ENCODE results near the gene CHRND. TPM values are rescaled to one million over a fixed set of nuclear protein-coding genes. Genes with fewer than 3 reads are reported as not detected.

Gene CHRND
- total RNA-seq, 2 experiments from 2014 or later: not detected

DNA sequence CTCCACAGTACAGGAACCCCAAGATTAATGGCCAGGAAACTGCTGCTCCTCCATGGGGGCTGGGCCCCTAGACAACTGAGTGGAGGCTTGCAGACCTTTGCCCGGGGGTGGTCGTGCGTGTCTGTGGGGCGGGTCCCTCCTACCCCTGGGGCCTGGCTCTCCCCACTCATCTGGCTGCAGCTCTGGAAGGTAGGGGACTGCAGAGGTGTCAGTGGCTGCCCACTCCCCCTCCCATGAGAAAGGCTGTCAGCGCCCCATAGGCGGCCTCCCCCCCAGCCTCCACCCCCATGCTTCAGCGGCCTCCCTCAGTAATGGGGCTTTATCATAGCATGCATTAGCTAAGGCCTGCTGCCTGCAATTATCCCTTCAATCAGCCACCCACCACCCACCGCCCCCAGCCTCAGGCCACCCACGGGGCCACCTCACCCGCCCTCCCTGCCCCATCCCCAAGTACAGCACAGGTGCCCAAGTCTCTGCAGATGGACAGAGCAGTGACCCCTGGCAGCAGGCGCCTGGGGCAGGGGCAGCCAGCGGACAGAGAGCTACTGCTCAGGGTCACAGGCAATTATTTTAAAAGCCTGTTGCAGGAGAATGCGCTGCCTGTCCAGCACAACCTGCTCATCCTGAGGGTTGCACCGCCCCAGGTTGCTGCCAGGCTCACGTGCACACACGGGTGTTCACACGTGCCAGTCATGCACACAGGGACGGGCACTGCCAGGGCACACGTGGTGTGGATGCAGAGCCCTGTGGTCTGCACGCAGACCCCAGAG, 29.3 kb upstream of the CHRND start:
- ChIA-PET POLR2A (interaction anchor here (0.6 kb wide), 1 partner anchor 127 kb away, joined by 5 read pairs; no protein-coding TSS in a partner anchor), CTCF (ENCODE audit: unreplicated experiment) (no interaction called here)
- no peak overlapping the region for H3K4me2 ChIP-seq (ENCODE audit: low read length)
- no peak overlapping the region for H3K27ac ChIP-seq (ENCODE audit: low read depth, low read length, poor library complexity, severe bottlenecking)
- H4K20me1 ChIP-seq (ENCODE audit: insufficient read depth, low read length): no peaks in the 10 kb centered on the region
- intact Hi-C loops (cut with micrococcal nuclease; ENCODE audit: unreplicated experiment): no loop called here
- no peak overlapping the region for H3K4me3 ChIP-seq (ENCODE audit: low read depth, low read length, poor library complexity, severe bottlenecking)
- no peak for DNase-seq (ENCODE audit: low spot score)
- BruUV-seq (replicated peaks): no TSS peak
- no peaks in the 10 kb centered on the region for H3K79me2 ChIP-seq (ENCODE audit: insufficient read depth, low read depth, low read length)
- no peaks in the 10 kb centered on the region for H3K36me3 ChIP-seq (ENCODE audit: insufficient read depth, low read length)
- H3K4me1 ChIP-seq (ENCODE audit: insufficient read depth, low read length, poor library complexity, severe bottlenecking): no peaks in the 10 kb centered on the region
- no peak for TF ChIP-seq CTCF (conservative IDR thresholded peaks at IDR 0.05; ENCODE audit: low read length)
- TF ChIP-seq EZH2phosphoT487 (IDR thresholded peaks at IDR 0.05; ENCODE audit: borderline replicate concordance, low read depth, low read length): no peak
- H3K9me2 ChIP-seq (ENCODE audit: insufficient read depth, low read length): no peaks in the 10 kb centered on the region
- H2AFZ ChIP-seq (ENCODE audit: low read length): no peak overlapping the region
- no peaks in the 10 kb centered on the region for H3K9me3 ChIP-seq (ENCODE audit: low read length)

- DNase-seq (ENCODE audit: low spot score): no peak
- Histone ChIP-seq H3K4me3 (ENCODE audit: low read depth, low read length, poor library complexity, severe bottlenecking) (no peak overlapping the region), H3K9me2 (ENCODE audit: insufficient read depth, low read length) (no peaks in the 10 kb centered on the region), H3K4me1 (ENCODE audit: insufficient read depth, low read length, poor library complexity, severe bottlenecking) (no peaks in the 10 kb centered on the region), H2AFZ (ENCODE audit: low read length) (no peak overlapping the region), H3K79me2 (ENCODE audit: insufficient read depth, low read depth, low read length) (no peaks in the 10 kb centered on the region), H3K36me3 (ENCODE audit: insufficient read depth, low read length) (no peaks in the 10 kb centered on the region), H3K4me2 (ENCODE audit: low read length) (no peak overlapping the region), H4K20me1 (ENCODE audit: insufficient read depth, low read length) (no peaks in the 10 kb centered on the region), H3K27ac (ENCODE audit: low read depth, low read length, poor library complexity, severe bottlenecking) (no peak overlapping the region), H3K9me3 (ENCODE audit: low read length) (no peaks in the 10 kb centered on the region)
- ChIA-PET CTCF (ENCODE audit: unreplicated experiment) (no interaction called here), POLR2A (no interaction called here)
- BruUV-seq (replicated peaks): no TSS peak
- TF ChIP-seq EZH2phosphoT487 (IDR thresholded peaks at IDR 0.05; ENCODE audit: borderline replicate concordance, low read depth, low read length): no peak
- no peak for TF ChIP-seq CTCF (conservative IDR thresholded peaks at IDR 0.05; ENCODE audit: low read length)
- intact Hi-C loops (cut with micrococcal nuclease; ENCODE audit: unreplicated experiment): no loop called here
Measured at GRCh38 chr2:232497348-232497747, 28.6 kb upstream of the CHRND start.

GRCh38 chr2:232498452-232498851, 27.5 kb upstream of the CHRND start:
- H3K79me2 ChIP-seq (ENCODE audit: insufficient read depth, low read depth, low read length): no peaks in the 10 kb centered on the region
- H4K20me1 ChIP-seq (ENCODE audit: insufficient read depth, low read length): no peaks in the 10 kb centered on the region
- no peak overlapping the region for H2AFZ ChIP-seq (ENCODE audit: low read length)
- no peak overlapping the region for H3K4me2 ChIP-seq (ENCODE audit: low read length)
- no peaks in the 10 kb centered on the region for H3K4me1 ChIP-seq (ENCODE audit: insufficient read depth, low read length, poor library complexity, severe bottlenecking)
- H3K9me2 ChIP-seq (ENCODE audit: insufficient read depth, low read length): no peaks in the 10 kb centered on the region
- intact Hi-C loops (cut with micrococcal nuclease; ENCODE audit: unreplicated experiment): no loop called here
- CTCF ChIA-PET (ENCODE audit: unreplicated experiment): interaction anchor here (0.6 kb wide), 2 partner anchors 51 to 76 kb away, joined by 4 to 9 read pairs; no protein-coding TSS in a partner anchor
- H3K9me3 ChIP-seq (ENCODE audit: low read length): no peaks in the 10 kb centered on the region
- POLR2A ChIA-PET: no interaction called here
- TF ChIP-seq EZH2phosphoT487 (IDR thresholded peaks at IDR 0.05; ENCODE audit: borderline replicate concordance, low read depth, low read length): no peak
- no peak for TF ChIP-seq CTCF (conservative IDR thresholded peaks at IDR 0.05; ENCODE audit: low read length)
- no peak for DNase-seq (ENCODE audit: low spot score)
- H3K27ac ChIP-seq (ENCODE audit: low read depth, low read length, poor library complexity, severe bottlenecking): no peak overlapping the region
- no peaks in the 10 kb centered on the region for H3K36me3 ChIP-seq (ENCODE audit: insufficient read depth, low read length)
- no TSS peak for BruUV-seq (replicated peaks)
- H3K4me3 ChIP-seq (ENCODE audit: low read depth, low read length, poor library complexity, severe bottlenecking): no peak overlapping the region

Data from OCI-LY7 (cell line).